KMS-11 (cell line): ENCODE data around the gene EPAS1.

Experiments
- H2AFZ ChIP-seq: fragments of 200-600 bp; sonication (generic); 2 replicates; pipeline ENCODE4 v1.6.1; 2016; ENCODE audit warnings: antibody characterized with exemption, mixed run types, low read depth
- H3K27ac ChIP-seq: fragments of 200-600 bp; sonication (generic); 2 replicates; pipeline ENCODE4 v1.6.1; 2016; ENCODE audit warnings: mild to moderate bottlenecking, mixed run types
- H3K27me3 ChIP-seq: fragments of 200-600 bp; sonication (generic); 2 replicates; pipeline ENCODE4 v1.6.1; 2017; ENCODE audit warnings: mild to moderate bottlenecking, low read depth, mixed run types, moderate library complexity; ENCODE audit not compliant: insufficient read depth
- H3K36me3 ChIP-seq: fragments of 200-600 bp; sonication (generic); 2 replicates; pipeline ENCODE4 v1.6.1; 2017; ENCODE audit warnings: mild to moderate bottlenecking, mixed run types; ENCODE audit not compliant: insufficient read depth
- H3K4me1 ChIP-seq: fragments of 200-600 bp; sonication (generic); 2 replicates; pipeline ENCODE4 v1.6.1; 2016; ENCODE audit warnings: mild to moderate bottlenecking, low read depth, mixed run types; ENCODE audit not compliant: poor library complexity, severe bottlenecking
- H3K4me2 ChIP-seq: fragments of 200-600 bp; sonication (generic); 2 replicates; pipeline ENCODE4 v1.7.0; 2016; ENCODE audit warnings: mild to moderate bottlenecking, mixed run types
- H3K4me3 ChIP-seq: fragments of 200-600 bp; sonication (generic); IDR thresholded peaks from 2 replicates; pipeline ENCODE4 v1.6.1; 2017; ENCODE audit warnings: low read depth, low read length, mixed read lengths; ENCODE audit not compliant: insufficient read depth
- H3K79me2 ChIP-seq: fragments of 200-600 bp; sonication (generic); 2 replicates; pipeline ENCODE4 v1.6.1; 2016; ENCODE audit warnings: low read depth, mixed run types; ENCODE audit not compliant: insufficient read depth
- H3K9ac ChIP-seq: fragments of 200-600 bp; sonication (generic); 2 replicates; pipeline ENCODE4 v1.6.1; 2016; ENCODE audit warnings: mild to moderate bottlenecking, mixed run types
- H4K20me1 ChIP-seq: fragments of 200-600 bp; sonication (generic); 2 replicates; pipeline ENCODE4 v1.6.1; 2016; ENCODE audit warnings: mild to moderate bottlenecking, mixed run types; ENCODE audit not compliant: insufficient read depth
- TF ChIP-seq, protein P1 (sequence below): fragments of 200-600 bp; sonication (generic); conservative IDR thresholded peaks from 2 replicates; pipeline ENCODE4 v1.6.1; 2017; ENCODE audit warnings: low read depth, mild to moderate bottlenecking, antibody characterized with exemption, low read length, moderate library complexity, mixed read lengths

Gene EPAS1

GRCh38 chr2:46355756-46356155, 58.5 kb downstream of the EPAS1 start:
- TF ChIP-seq, protein P1, sequence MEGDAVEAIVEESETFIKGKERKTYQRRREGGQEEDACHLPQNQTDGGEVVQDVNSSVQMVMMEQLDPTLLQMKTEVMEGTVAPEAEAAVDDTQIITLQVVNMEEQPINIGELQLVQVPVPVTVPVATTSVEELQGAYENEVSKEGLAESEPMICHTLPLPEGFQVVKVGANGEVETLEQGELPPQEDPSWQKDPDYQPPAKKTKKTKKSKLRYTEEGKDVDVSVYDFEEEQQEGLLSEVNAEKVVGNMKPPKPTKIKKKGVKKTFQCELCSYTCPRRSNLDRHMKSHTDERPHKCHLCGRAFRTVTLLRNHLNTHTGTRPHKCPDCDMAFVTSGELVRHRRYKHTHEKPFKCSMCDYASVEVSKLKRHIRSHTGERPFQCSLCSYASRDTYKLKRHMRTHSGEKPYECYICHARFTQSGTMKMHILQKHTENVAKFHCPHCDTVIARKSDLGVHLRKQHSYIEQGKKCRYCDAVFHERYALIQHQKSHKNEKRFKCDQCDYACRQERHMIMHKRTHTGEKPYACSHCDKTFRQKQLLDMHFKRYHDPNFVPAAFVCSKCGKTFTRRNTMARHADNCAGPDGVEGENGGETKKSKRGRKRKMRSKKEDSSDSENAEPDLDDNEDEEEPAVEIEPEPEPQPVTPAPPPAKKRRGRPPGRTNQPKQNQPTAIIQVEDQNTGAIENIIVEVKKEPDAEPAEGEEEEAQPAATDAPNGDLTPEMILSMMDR = no peak
- Histone ChIP-seq H3K4me2 (no peak overlapping the region), H4K20me1 (no peaks in the 10 kb centered on the region)

GRCh38 chr2:46356991-46357390, 59.8 kb downstream of the EPAS1 start:
- Histone ChIP-seq H3K4me2 (no peak overlapping the region), H3K9ac (no peak overlapping the region), H4K20me1 (no peaks in the 10 kb centered on the region), H3K36me3 (no peaks in the 10 kb centered on the region), H3K27ac (no peak overlapping the region), H3K4me3 (no peak overlapping the region), H3K27me3 (no peaks in the 10 kb centered on the region), H3K79me2 (no peaks in the 10 kb centered on the region), H3K4me1 (peaks cover 23% of the 10 kb centered on the region), H2AFZ (no peak overlapping the region)
- TF ChIP-seq, protein P1 = no peak

More at GRCh38 chr2:46355756-46356155, 58.5 kb downstream of the EPAS1 start:
- H3K27ac ChIP-seq = no peak overlapping the region
- H3K9ac ChIP-seq = no peak overlapping the region
- no peak overlapping the region for H2AFZ ChIP-seq
- H3K27me3 ChIP-seq = no peaks in the 10 kb centered on the region
- no peak overlapping the region for H3K4me3 ChIP-seq
- peaks cover 23% of the 10 kb centered on the region for H3K4me1 ChIP-seq
- H3K36me3 ChIP-seq = no peaks in the 10 kb centered on the region
- H3K79me2 ChIP-seq = no peaks in the 10 kb centered on the region

DNA sequence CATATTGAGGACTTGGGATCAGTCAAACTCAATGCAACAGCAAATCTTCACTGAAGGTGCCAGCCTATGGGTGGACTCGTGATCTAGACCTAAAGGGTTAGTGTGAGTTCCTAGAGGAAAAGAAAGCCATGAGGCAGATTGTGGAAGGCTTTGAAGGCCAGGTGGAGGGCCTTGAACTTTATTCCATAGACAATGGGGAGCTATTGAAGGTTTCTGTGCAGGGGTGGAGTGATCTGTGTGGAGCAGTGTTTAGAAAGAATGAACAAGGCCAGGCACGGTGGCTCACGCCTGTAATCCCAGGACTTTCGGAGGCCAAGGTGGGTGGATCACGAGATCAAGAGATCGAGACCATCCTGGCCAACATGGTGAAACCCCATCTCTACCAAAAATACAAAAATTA, 61.5 kb downstream of the EPAS1 start:
- Histone ChIP-seq H2AFZ (no peak overlapping the region), H3K4me1 (peaks cover 7% of the 10 kb centered on the region), H4K20me1 (no peaks in the 10 kb centered on the region), H3K4me3 (no peak overlapping the region), H3K36me3 (no peaks in the 10 kb centered on the region), H3K79me2 (no peaks in the 10 kb centered on the region), H3K27me3 (no peaks in the 10 kb centered on the region), H3K9ac (no peak overlapping the region), H3K27ac (no peak overlapping the region), H3K4me2 (no peak overlapping the region)
- TF ChIP-seq, protein P1 = no peak

GRCh38 chr2:46360303-46360702, 63.1 kb downstream of the EPAS1 start:
- no peaks in the 10 kb centered on the region for H3K36me3 ChIP-seq
- H4K20me1 ChIP-seq = no peaks in the 10 kb centered on the region
- TF ChIP-seq, protein P1 = no peak
- no peak overlapping the region for H2AFZ ChIP-seq
- no peaks in the 10 kb centered on the region for H3K27me3 ChIP-seq
- H3K4me3 ChIP-seq = no peak overlapping the region
- no peaks in the 10 kb centered on the region for H3K79me2 ChIP-seq
- H3K4me2 ChIP-seq = no peak overlapping the region
- H3K27ac ChIP-seq = no peak overlapping the region
- no peaks in the 10 kb centered on the region for H3K4me1 ChIP-seq
- H3K9ac ChIP-seq = no peak overlapping the region
